K562 (cell line): ENCODE measurements around the gene PIK3R6. TPM values are rescaled to one million over a fixed set of nuclear protein-coding genes. Genes with fewer than 3 reads are reported as not detected.

ENCODE experiments used
- DDX20 ChIP-seq: fragments of 450-650 bp; IDR thresholded peaks from 2 replicates; pipeline ENCODE4 v1.6.1; 2016; ENCODE audit warnings: missing genetic modification characterization, low read depth, mild to moderate bottlenecking, missing compliant biosample characterization, moderate library complexity
- GTF3C2 ChIP-seq: IDR thresholded peaks from 3 replicates; pipeline ENCODE4 v1.6.1; 2011; ENCODE audit warnings: borderline replicate concordance, mild to moderate bottlenecking, moderate library complexity; ENCODE audit not compliant: insufficient read length; ENCODE audit errors: extremely low read depth
- HNRNPL ChIP-seq: fragments of 200-400 bp; formaldehyde crosslinking; IDR thresholded peaks from 2 replicates; pipeline ENCODE4 v1.6.1; 2017; ENCODE audit warnings: low read depth, mild to moderate bottlenecking, low read length
- HNRNPUL1 ChIP-seq: fragments of 200-400 bp; formaldehyde crosslinking; IDR thresholded peaks from 2 replicates; pipeline ENCODE4 v1.6.1; 2017; ENCODE audit warnings: low read length
- IRF9 ChIP-seq: fragments of 450-650 bp; IDR thresholded peaks from 2 replicates; pipeline ENCODE4 v1.6.1; 2016; ENCODE audit warnings: missing biosample characterization, missing genetic modification characterization
- REST ChIP-seq, 2 experiments: fragments of 450-650 bp; formaldehyde crosslinking in 1 of 2; IDR thresholded peaks; 2 replicates each; pipeline versions ENCODE4 v1.4.0 to v1.6.1; 2014 to 2020; ENCODE audit warnings: mild to moderate bottlenecking in 2 of 2, borderline replicate concordance in 1 of 2, low read depth in 1 of 2
- SMARCA4 ChIP-seq: fragments of 450-650 bp; IDR thresholded peaks from 2 replicates; pipeline ENCODE4 v1.6.1; 2016
- SOX6 ChIP-seq: fragments of 450-650 bp; IDR thresholded peaks from 2 replicates; pipeline ENCODE4 v1.6.1; 2014; ENCODE audit warnings: mild to moderate bottlenecking
- SRSF7 ChIP-seq: fragments of 200-400 bp; formaldehyde crosslinking; optimal IDR thresholded peaks from 2 replicates; pipeline ENCODE3; 2017; ENCODE audit warnings: mild to moderate bottlenecking, low read depth, low read length
- TCF15 ChIP-seq: fragments of 250-450 bp; sonication (Bioruptor Pico); IDR thresholded peaks from 2 replicates; pipeline ENCODE4 v1.8.0; 2022; ENCODE audit warnings: moderate library complexity, mild to moderate bottlenecking, inconsistent platforms
- ZBTB8A ChIP-seq: fragments of 450-650 bp; IDR thresholded peaks from 2 replicates; pipeline ENCODE4 v1.6.1; 2018; ENCODE audit warnings: mild to moderate bottlenecking, moderate library complexity; ENCODE audit not compliant: partially characterized antibody
- polyA plus RNA-seq, 8 experiments: library from polyadenylated mRNA; depleted of rRNA in 4 of 8; stranded (reverse) in 5 of 8; unstranded in 3 of 8; fragments of >200 nt; fragmentation: Nextera tagmentation in 2 of 8; fragmentation: Illumina TruSeq in 1 of 8; extraction: Ambion mirVana in 2 of 8; extraction: Trizol in 1 of 8; gene quantifications; 2 replicates each; pipeline versions ENCODE4 v1.2.1 to v1.2.3, GENCODE V29; 2011 to 2014; ENCODE audit warnings: inconsistent platforms in 1 of 8, missing spikeins in 1 of 8
- total RNA-seq, 7 experiments: library from RNA; depleted of rRNA in 6 of 7; stranded (reverse); fragments of >200 nt in 6 of 7; fragmentation: Illumina TruSeq in 2 of 7; extraction: Trizol in 2 of 7; gene quantifications; 2 replicates each; pipeline versions ENCODE4 v1.2.1 to v1.2.3, GENCODE V29; 2011 to 2021; ENCODE audit warnings: low replicate concordance in 1 of 7

The PIK3R6 gene
- total and polyA plus RNA-seq, 9 of the 15 experiments (the other 6 are each of a cell fraction or from before 2014, with no cell fraction given): 0.04 TPM; not detected in 8

- no peak; the same call in 1 of the 2 replicates for TF ChIP-seq REST (IDR thresholded peaks at IDR 0.05; ENCODE audit: borderline replicate concordance)
- no peak for TF ChIP-seq REST (CRISPR knock-in tag; IDR thresholded peaks at IDR 0.05; ENCODE audit: low read depth)
- TF ChIP-seq SOX6: no peak
- no peak for TF ChIP-seq SMARCA4
- TF ChIP-seq HNRNPUL1: no peak
- TF ChIP-seq GTF3C2: no peak
- no peak for TF ChIP-seq TCF15
- TF ChIP-seq ZBTB8A: no peak
- no peak for TF ChIP-seq HNRNPL
- TF ChIP-seq IRF9 (tag): no peak
- TF ChIP-seq SRSF7: no peak
- TF ChIP-seq DDX20 (tag): no peak
These were observed 20.7 kb downstream of the PIK3R6 start (continued) for GRCh38 chr17:8846768-8847211.
